ENCODE results near the gene ZBTB18.

GRCh38 chr1:244097523-244098405, 46.7 kb downstream of the ZBTB18 start:
- TF ChIP-seq BHLHE40 (IDR thresholded peaks at IDR 0.05; ENCODE audit: borderline replicate concordance) (no peak), SUZ12 (IDR thresholded peaks at IDR 0.05) (no peak), NFRKB (IDR thresholded peaks at IDR 0.05) (no peak), PKNOX1 (IDR thresholded peaks at IDR 0.05) (no peak), ARNT (IDR thresholded peaks at IDR 0.05) (no peak), SP1 (IDR thresholded peaks at IDR 0.05) (no peak)
